ENCODE measurements around the gene CLEC7A. TPM values are rescaled to one million over a fixed set of nuclear protein-coding genes. Genes with fewer than 3 reads are reported as not detected.

CLEC7A gene
- total and polyA plus RNA-seq, 5 donors from 2014 or later = 0.40 to 0.88 (median 0.76) TPM; not detected in 2

DNA sequence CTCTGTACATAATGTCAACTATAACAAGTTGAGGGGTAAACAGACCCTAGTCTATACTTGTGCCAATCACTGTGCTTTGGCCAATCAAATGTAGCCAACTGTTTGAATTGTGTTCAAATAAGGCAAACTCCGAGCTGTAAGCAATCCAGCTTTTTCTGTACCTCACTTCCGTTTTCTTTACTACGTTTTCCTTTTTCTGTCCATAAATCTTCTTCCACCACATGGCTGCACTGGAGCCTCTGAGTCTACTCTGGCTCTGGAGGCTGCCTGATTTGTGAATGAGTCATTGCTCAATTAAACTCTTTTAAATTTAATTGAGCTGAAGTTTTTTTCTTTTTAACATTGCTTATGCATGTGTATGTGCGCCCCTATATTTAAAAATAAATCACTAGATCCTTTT is 60.9 kb downstream of the CLEC7A start:
- no peaks in the 10 kb centered on the region for H3K36me3 ChIP-seq (ENCODE audit: control insufficient read depth, insufficient read depth, low read length)
- H3K4me1 ChIP-seq (ENCODE audit: control insufficient read depth, insufficient read depth, low read length, poor library complexity, severe bottlenecking) = no peaks in the 10 kb centered on the region
- DNase-seq (no peak), ATAC-seq (ENCODE audit: low read depth in 2 of 2) (no peak)
- H3K27me3 Mint-ChIP-seq = peaks cover 44% of the 10 kb centered on the region
- no peak overlapping the region for H3K4me3 Mint-ChIP-seq
- H3K4me3 ChIP-seq (ENCODE audit: low read depth, low read length) = no peak overlapping the region
- H3K27ac Mint-ChIP-seq = peak overlapping the region in 1 of 3 donors; percentile 85
- H3K27me3 ChIP-seq (ENCODE audit: control insufficient read depth, insufficient read depth, low read length) = peaks cover 8% of the 10 kb centered on the region
- H3K9me3 ChIP-seq (ENCODE audit: control insufficient read depth in 2 of 2, low read length in 2 of 2) = no peaks in the 10 kb centered on the region
- no peaks in the 10 kb centered on the region for H3K36me3 Mint-ChIP-seq
- H3K4me1 Mint-ChIP-seq = peaks cover 0 to 4% (median 0%) of the 10 kb centered on the region in 4 donors
- H3K9me3 Mint-ChIP-seq = peaks cover 0 to 3% (median 0%) of the 10 kb centered on the region in 7 donors
- H3K27ac ChIP-seq (ENCODE audit: insufficient read depth, low read length, poor library complexity, severe bottlenecking) = no peak overlapping the region

DNA sequence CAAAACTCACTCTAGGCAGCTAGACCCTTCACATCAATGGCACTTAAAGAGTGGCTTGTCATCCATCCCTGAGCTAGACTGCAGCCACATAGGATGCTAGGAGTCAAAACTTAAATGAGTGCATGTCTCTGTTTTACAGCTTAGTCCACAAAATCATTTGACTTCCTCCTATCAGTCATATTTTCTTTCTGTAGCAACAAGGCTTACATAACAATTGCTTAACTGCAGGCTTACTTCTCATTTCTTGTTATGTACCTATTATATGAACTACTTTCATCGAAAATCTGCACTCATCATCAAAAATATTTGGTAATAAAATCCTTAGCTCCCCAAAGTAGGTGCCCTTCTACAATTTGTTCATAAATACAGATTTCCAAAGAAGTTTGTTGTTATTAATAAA is 61.4 kb downstream of the CLEC7A start:
- peaks cover 44% of the 10 kb centered on the region for H3K27me3 Mint-ChIP-seq
- Histone ChIP-seq H3K36me3 (ENCODE audit: control insufficient read depth, insufficient read depth, low read length) (no peaks in the 10 kb centered on the region), H3K4me3 (ENCODE audit: low read depth, low read length) (no peak overlapping the region), H3K27me3 (ENCODE audit: control insufficient read depth, insufficient read depth, low read length) (peaks cover 8% of the 10 kb centered on the region), H3K4me1 (ENCODE audit: control insufficient read depth, insufficient read depth, low read length, poor library complexity, severe bottlenecking) (no peaks in the 10 kb centered on the region), H3K27ac (ENCODE audit: insufficient read depth, low read length, poor library complexity, severe bottlenecking) (no peak overlapping the region), H3K9me3 (ENCODE audit: control insufficient read depth in 2 of 2, low read length in 2 of 2) (no peaks in the 10 kb centered on the region)
- peaks cover 0 to 3% (median 0%) of the 10 kb centered on the region in 7 donors for H3K9me3 Mint-ChIP-seq
- no peak for DNase-seq
- no peak for ATAC-seq (ENCODE audit: low read depth in 2 of 2)
- H3K27ac Mint-ChIP-seq = no peak overlapping the region
- H3K36me3 Mint-ChIP-seq = no peaks in the 10 kb centered on the region
- H3K4me1 Mint-ChIP-seq = peaks cover 0 to 4% (median 0%) of the 10 kb centered on the region in 4 donors
- H3K4me3 Mint-ChIP-seq = no peak overlapping the region

DNA sequence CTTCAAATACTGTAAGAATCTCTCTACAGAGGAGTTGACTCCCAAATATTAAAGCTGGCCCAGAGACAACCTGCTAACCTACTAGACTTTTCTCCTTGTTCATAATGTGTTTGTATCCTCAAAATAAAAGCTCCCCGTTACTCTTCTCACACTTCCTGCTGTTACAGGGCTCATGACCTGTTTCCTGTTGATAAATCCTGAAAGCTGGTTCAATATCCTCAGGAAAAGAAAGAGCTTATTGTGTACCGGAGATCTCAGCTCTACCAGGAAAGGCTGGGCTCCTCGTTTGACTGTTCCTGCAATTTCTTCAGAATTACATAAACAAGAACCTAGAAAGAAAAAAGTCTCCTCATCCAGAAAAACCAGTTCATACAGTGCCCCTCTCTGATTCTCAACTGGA is 62.1 kb downstream of the CLEC7A start:
- Histone ChIP-seq H3K4me3 (ENCODE audit: low read depth, low read length) (no peak overlapping the region), H3K27me3 (ENCODE audit: control insufficient read depth, insufficient read depth, low read length) (peaks cover 8% of the 10 kb centered on the region), H3K36me3 (ENCODE audit: control insufficient read depth, insufficient read depth, low read length) (no peaks in the 10 kb centered on the region), H3K27ac (ENCODE audit: insufficient read depth, low read length, poor library complexity, severe bottlenecking) (no peak overlapping the region), H3K9me3 (ENCODE audit: control insufficient read depth in 2 of 2, low read length in 2 of 2) (no peaks in the 10 kb centered on the region), H3K4me1 (ENCODE audit: control insufficient read depth, insufficient read depth, low read length, poor library complexity, severe bottlenecking) (no peaks in the 10 kb centered on the region)
- peaks cover 40% of the 10 kb centered on the region for H3K27me3 Mint-ChIP-seq
- H3K4me3 Mint-ChIP-seq = no peak overlapping the region
- no peaks in the 10 kb centered on the region for H3K36me3 Mint-ChIP-seq
- peaks cover 0 to 3% (median 0%) of the 10 kb centered on the region in 7 donors for H3K9me3 Mint-ChIP-seq
- peaks cover 0 to 4% (median 0%) of the 10 kb centered on the region in 4 donors for H3K4me1 Mint-ChIP-seq
- H3K27ac Mint-ChIP-seq = no peak overlapping the region
- no peak for ATAC-seq (ENCODE audit: low read depth in 2 of 2)
- no peak for DNase-seq

DNA sequence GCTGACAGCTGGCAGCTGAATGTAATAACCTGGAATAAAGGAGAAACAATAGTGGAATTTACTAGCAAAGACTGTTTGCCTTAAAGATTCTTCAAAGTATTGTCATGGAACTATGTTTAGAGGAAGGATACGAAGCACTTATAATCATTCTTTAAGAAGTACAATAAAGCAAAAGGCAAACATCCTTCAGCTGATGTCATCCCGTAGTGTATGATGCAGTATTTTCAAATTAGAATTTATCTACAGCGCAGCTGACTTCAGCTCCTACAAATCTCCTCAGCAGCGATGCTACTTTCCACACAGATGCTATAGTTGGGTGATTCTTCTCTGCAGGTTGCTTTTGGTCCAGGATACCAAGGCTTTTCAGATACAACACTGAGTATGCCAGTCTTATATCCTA is 62.7 kb downstream of the CLEC7A start:
- H3K27me3 ChIP-seq (ENCODE audit: control insufficient read depth, insufficient read depth, low read length) = peaks cover 8% of the 10 kb centered on the region
- Mint-ChIP-seq H3K4me1 (peaks cover 0 to 4% (median 0%) of the 10 kb centered on the region in 4 donors), H3K36me3 (no peaks in the 10 kb centered on the region), H3K4me3 (no peak overlapping the region), H3K27ac (no peak overlapping the region), H3K27me3 (peaks cover 43% of the 10 kb centered on the region), H3K9me3 (peaks cover 0 to 3% (median 0%) of the 10 kb centered on the region in 7 donors)
- no peak overlapping the region for H3K4me3 ChIP-seq (ENCODE audit: low read depth, low read length)
- no peak for DNase-seq
- no peak overlapping the region for H3K27ac ChIP-seq (ENCODE audit: insufficient read depth, low read length, poor library complexity, severe bottlenecking)
- ATAC-seq (ENCODE audit: low read depth in 2 of 2) = no peak
- no peaks in the 10 kb centered on the region for H3K9me3 ChIP-seq (ENCODE audit: control insufficient read depth in 2 of 2, low read length in 2 of 2)
- no peaks in the 10 kb centered on the region for H3K4me1 ChIP-seq (ENCODE audit: control insufficient read depth, insufficient read depth, low read length, poor library complexity, severe bottlenecking)
- H3K36me3 ChIP-seq (ENCODE audit: control insufficient read depth, insufficient read depth, low read length) = no peaks in the 10 kb centered on the region

Other genes starting within 250 kb of the CLEC7A start
- not detected for gene KLRF2, start 248.7 kb downstream of the CLEC7A start, total RNA-seq
- not detected for gene KLRF2, start 248.7 kb downstream of the CLEC7A start, polyA plus RNA-seq
- not detected for gene CLEC2A, start 197.8 kb downstream of the CLEC7A start, total RNA-seq
- not detected for gene CLEC2A, start 197.8 kb downstream of the CLEC7A start, polyA plus RNA-seq
- gene CLEC12A, start 158.8 kb downstream of the CLEC7A start, total RNA-seq = not detected
- 1 to 10 TPM in 1 of 4 donors, under 1 TPM in 1, not detected in 2; 0.27 to 1.0 TPM for gene CLEC12A, start 158.8 kb downstream of the CLEC7A start, polyA plus RNA-seq
- gene CLEC1B, start 131.1 kb downstream of the CLEC7A start, total RNA-seq = 2.6 TPM
- gene CLEC1B, start 131.1 kb downstream of the CLEC7A start, polyA plus RNA-seq = not detected
- not detected for gene CLEC12B, start 119.6 kb downstream of the CLEC7A start, total RNA-seq
- gene CLEC12B, start 119.6 kb downstream of the CLEC7A start, polyA plus RNA-seq = not detected
- gene CLEC9A, start 99.5 kb downstream of the CLEC7A start, total RNA-seq = not detected
- not detected for gene CLEC9A, start 99.5 kb downstream of the CLEC7A start, polyA plus RNA-seq
- not detected for gene CLEC1A, start 31.2 kb downstream of the CLEC7A start, total RNA-seq
- gene CLEC1A, start 31.2 kb downstream of the CLEC7A start, polyA plus RNA-seq = not detected
- not detected for gene OLR1, start 41.9 kb upstream of the CLEC7A start, total RNA-seq
- not detected for gene OLR1, start 41.9 kb upstream of the CLEC7A start, polyA plus RNA-seq
- gene TMEM52B, start 48.8 kb upstream of the CLEC7A start, total RNA-seq = not detected
- not detected for gene TMEM52B, start 48.8 kb upstream of the CLEC7A start, polyA plus RNA-seq
- 170 TPM for gene GABARAPL1, start 82.7 kb upstream of the CLEC7A start, total RNA-seq
- 10 to 100 TPM; 19.4 to 21.8 (median 19.7) TPM for gene GABARAPL1, start 82.7 kb upstream of the CLEC7A start, polyA plus RNA-seq
- 0.20 TPM for gene KLRD1, start 177.7 kb upstream of the CLEC7A start, total RNA-seq
- 1 to 10 TPM in 1 of 4 donors, under 1 TPM in 3; 0.01 to 1.9 (median 0.24) TPM for gene KLRD1, start 177.7 kb upstream of the CLEC7A start, polyA plus RNA-seq